ENCODE measurements around the gene BAX.
A peak's percentile ranks its signal among the peaks of the same experiment; 100 is the strongest.

Gene BAX

GRCh38 chr19:48955308-48955958 lies 758 bp downstream of the BAX start:
- no peak for DNase-seq (ENCODE audit: low read depth)
- peak overlapping the region; percentile 88 for H3K4me3 ChIP-seq (ENCODE audit: low read depth, low read length)
- no peak for TF ChIP-seq CTCF (IDR thresholded peaks at IDR 0.05; ENCODE audit: control insufficient read depth, extremely low read depth, insufficient read depth)

- DNase-seq (ENCODE audit: low read depth) = no peak
- TF ChIP-seq CTCF (IDR thresholded peaks at IDR 0.05; ENCODE audit: control insufficient read depth, extremely low read depth, insufficient read depth) = no peak
- H3K4me3 ChIP-seq (ENCODE audit: low read depth, low read length) = no peak overlapping the region
These were observed 3.3 kb downstream of the BAX start for GRCh38 chr19:48958006-48958405.

- no peak for TF ChIP-seq CTCF (IDR thresholded peaks at IDR 0.05; ENCODE audit: control insufficient read depth, extremely low read depth, insufficient read depth)
- DNase-seq (ENCODE audit: low read depth) = no peak
- no peak overlapping the region for H3K4me3 ChIP-seq (ENCODE audit: low read depth, low read length)
These were observed 4.9 kb downstream of the BAX start for GRCh38 chr19:48959341-48960239.

- no peak for DNase-seq (ENCODE audit: low read depth)
- no peak for TF ChIP-seq CTCF (IDR thresholded peaks at IDR 0.05; ENCODE audit: control insufficient read depth, extremely low read depth, insufficient read depth)
- H3K4me3 ChIP-seq (ENCODE audit: low read depth, low read length) = no peak overlapping the region
These were observed 6.5 kb downstream of the BAX start for GRCh38 chr19:48961051-48961649.

- no peak for TF ChIP-seq CTCF (IDR thresholded peaks at IDR 0.05; ENCODE audit: control insufficient read depth, extremely low read depth, insufficient read depth)
- no peak for DNase-seq (ENCODE audit: low read depth)
- no peak overlapping the region for H3K4me3 ChIP-seq (ENCODE audit: low read depth, low read length)
These were observed 7.0 kb downstream of the BAX start for GRCh38 chr19:48961673-48962028.

GRCh38 chr19:48962029-48962848 lies 7.6 kb downstream of the BAX start:
- no peak for TF ChIP-seq CTCF (IDR thresholded peaks at IDR 0.05; ENCODE audit: control insufficient read depth, extremely low read depth, insufficient read depth)
- no peak overlapping the region for H3K4me3 ChIP-seq (ENCODE audit: low read depth, low read length)
- DNase-seq (ENCODE audit: low read depth) = no peak
